SK-N-SH (cell line): ENCODE measurements around the gene MYO1E.
A peak's percentile ranks its signal among the peaks of the same experiment; 100 is the strongest.

Source experiments
- EP300 ChIP-seq, 2 experiments: IDR thresholded peaks; 2 replicates each; pipeline versions ENCODE4 v1.4.0 to v1.6.1; 2012; ENCODE audit warnings: borderline replicate concordance in 1 of 2, low read depth in 1 of 2, low read length in 1 of 2
- EZH2phosphoT487 ChIP-seq: fragments of 200-600 bp; sonication (generic); IDR thresholded peaks from 2 replicates; pipeline ENCODE4 v1.6.1; 2017; ENCODE audit warnings: low read depth, mixed run types, mild to moderate bottlenecking, antibody characterized with exemption, moderate library complexity, borderline replicate concordance
- MEF2A ChIP-seq: IDR thresholded peaks from 2 replicates; pipeline ENCODE4 v1.4.0; 2012; ENCODE audit warnings: low read depth, borderline replicate concordance
- POLR2AphosphoS5 ChIP-seq: IDR thresholded peaks from 2 replicates; pipeline ENCODE4 v1.6.1; 2012; ENCODE audit warnings: low read depth, low read length
- RXRA ChIP-seq: IDR thresholded peaks from 2 replicates; pipeline ENCODE4 v1.4.0; 2012; ENCODE audit warnings: low read depth, mild to moderate bottlenecking, borderline replicate concordance
- TF ChIP-seq, protein P1 (sequence below): fragments of 200-600 bp; sonication (generic); IDR thresholded peaks from 2 replicates; pipeline ENCODE4 v1.6.1; 2017; ENCODE audit warnings: antibody characterized with exemption, mild to moderate bottlenecking, moderate library complexity
- TF ChIP-seq, protein P2 (sequence below): fragments of 150-350 bp; IDR thresholded peaks from 2 replicates; pipeline ENCODE4 v1.6.1; 2017; ENCODE audit warnings: antibody characterized with exemption, low read length, low read depth, borderline replicate concordance

DNA sequence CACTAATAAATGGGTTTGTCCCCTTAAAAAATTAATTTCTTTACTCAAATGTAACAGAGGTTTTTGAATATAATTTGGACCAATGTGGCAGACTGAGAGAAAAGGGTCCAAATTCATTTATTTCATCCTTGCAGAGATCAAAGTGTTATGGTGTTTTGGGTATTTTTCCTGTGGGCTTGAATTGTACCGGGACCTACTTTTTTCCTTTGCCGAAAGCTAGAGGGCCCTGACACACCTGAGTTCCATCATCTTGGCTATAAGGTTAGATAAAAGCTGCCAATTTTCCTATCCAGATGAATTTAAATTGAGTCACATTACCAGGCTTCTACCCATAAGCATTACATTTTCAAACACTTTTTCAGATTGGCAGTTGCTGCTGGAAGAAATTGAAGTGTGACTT lies 266.8 kb downstream of the MYO1E start:
- TF ChIP-seq POLR2AphosphoS5 (no peak), EZH2phosphoT487 (no peak), EP300 (IDR thresholded peaks at IDR 0.05; ENCODE audit: borderline replicate concordance in 1 of 2, low read depth in 1 of 2, low read length in 1 of 2) (no peak), RXRA (no peak), MEF2A (no peak)
- TF ChIP-seq, protein P1, sequence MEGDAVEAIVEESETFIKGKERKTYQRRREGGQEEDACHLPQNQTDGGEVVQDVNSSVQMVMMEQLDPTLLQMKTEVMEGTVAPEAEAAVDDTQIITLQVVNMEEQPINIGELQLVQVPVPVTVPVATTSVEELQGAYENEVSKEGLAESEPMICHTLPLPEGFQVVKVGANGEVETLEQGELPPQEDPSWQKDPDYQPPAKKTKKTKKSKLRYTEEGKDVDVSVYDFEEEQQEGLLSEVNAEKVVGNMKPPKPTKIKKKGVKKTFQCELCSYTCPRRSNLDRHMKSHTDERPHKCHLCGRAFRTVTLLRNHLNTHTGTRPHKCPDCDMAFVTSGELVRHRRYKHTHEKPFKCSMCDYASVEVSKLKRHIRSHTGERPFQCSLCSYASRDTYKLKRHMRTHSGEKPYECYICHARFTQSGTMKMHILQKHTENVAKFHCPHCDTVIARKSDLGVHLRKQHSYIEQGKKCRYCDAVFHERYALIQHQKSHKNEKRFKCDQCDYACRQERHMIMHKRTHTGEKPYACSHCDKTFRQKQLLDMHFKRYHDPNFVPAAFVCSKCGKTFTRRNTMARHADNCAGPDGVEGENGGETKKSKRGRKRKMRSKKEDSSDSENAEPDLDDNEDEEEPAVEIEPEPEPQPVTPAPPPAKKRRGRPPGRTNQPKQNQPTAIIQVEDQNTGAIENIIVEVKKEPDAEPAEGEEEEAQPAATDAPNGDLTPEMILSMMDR, result peak; percentile 27; the same call in 1 of the 2 replicates
- TF ChIP-seq, protein P2, sequence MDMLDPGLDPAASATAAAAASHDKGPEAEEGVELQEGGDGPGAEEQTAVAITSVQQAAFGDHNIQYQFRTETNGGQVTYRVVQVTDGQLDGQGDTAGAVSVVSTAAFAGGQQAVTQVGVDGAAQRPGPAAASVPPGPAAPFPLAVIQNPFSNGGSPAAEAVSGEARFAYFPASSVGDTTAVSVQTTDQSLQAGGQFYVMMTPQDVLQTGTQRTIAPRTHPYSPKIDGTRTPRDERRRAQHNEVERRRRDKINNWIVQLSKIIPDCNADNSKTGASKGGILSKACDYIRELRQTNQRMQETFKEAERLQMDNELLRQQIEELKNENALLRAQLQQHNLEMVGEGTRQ, result no peak
